NCI-H2107 (cell line): Measurements from ENCODE around the gene CCDC182.
A peak's percentile ranks its signal among the peaks of the same experiment; 100 is the strongest.

ENCODE experiments used
- DNase-seq: peaks from one replicate; lab custom pipeline; 2025; lab: John Stamatoyannopoulos, UW

The CCDC182 gene

DNA sequence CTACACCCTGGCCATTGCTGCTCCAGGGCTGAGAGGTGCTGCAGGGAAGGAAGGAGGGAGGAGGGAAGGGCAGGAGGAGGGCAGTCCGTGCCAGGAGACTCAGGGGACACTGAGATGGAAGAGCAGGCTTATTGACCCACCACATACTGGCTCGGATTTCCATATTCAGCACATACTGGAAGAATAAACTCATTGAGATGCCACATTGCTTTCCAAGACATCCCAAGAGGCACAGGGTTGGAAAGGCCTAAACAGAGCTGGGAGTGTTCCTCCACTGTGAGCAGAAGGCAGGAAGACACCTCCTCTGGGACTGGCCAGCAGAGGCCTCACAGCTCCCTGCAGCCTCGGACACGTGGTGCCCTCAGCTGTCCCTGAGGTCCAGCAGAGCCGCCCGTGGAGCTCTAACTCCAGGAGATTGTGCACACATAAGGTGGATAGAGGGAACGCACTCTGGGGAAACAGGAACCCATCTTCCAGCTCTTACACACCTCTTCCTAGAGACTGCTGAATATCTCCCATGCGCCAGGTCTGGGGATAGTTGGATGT, 17.4 kb downstream of the CCDC182 start:
- no peak for DNase-seq

DNA sequence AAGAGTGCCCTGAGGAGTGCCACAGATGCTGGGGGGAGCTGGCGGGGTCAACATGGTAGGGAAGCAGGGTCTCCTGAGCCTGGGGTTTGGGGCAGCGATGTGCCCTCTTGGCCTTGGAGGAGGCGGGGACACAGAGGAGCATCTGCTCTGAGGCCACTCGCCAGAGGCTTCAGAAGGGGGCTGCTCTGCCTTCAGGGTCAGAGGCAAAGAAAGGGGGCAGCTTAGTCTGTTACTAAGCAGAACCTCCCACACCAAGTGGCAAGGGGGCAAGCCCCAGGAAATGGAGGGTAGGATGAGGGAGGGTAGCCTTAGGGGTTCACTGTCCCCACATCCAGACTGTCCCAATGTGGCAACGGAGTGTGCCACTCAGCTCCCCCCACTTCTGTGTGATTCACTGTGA, 18.3 kb downstream of the CCDC182 start:
- DNase-seq, result no peak

DNA sequence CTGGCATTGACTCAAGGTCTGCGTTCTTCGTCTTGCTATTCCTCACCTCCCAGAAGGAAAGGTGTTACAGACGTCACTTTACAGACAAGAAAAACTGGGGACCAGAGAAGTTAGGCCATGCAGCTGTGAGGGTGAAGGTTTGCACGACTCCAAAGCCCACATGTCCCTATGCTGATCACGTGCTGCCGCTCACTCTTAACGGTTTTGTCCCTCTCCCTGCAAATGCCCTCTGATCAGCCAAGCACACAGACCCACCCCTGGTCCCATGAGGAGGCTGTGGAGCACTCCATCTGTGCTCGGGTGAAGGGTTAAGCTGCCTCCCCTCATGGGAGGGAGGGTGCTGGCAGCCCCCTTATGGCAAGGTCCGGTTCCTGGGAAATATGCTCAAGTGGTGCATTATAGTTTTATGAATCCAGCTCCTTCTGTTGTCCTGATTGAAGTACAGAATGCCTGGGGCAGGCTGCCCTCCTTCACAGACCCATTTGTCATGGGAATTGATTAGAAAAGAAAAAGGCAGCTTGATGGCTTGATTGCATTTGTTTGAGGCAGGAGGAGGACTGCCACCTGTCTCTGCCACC, 18.8 kb downstream of the CCDC182 start:
- DNase-seq, result no peak

DNA sequence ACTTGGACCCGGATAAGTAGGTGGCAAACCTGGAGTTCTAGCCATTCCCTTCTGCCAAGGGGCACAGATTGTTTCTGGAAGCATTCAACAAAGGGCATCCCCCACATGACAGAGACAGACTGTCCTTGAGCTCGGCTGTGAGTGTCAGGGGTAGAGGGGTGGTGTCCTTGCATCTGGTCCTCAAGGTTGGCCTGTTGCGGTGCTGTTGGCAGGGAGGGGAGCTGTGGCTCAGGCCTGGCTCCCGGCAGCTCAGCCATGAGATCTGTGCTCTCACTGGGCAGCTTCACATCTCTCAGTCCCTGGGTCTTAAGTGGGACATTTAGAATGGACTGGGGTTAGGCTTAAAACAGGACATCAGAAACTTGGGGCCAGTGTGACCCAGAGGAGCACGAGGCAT, 20.4 kb downstream of the CCDC182 start:
- no peak for DNase-seq

DNA sequence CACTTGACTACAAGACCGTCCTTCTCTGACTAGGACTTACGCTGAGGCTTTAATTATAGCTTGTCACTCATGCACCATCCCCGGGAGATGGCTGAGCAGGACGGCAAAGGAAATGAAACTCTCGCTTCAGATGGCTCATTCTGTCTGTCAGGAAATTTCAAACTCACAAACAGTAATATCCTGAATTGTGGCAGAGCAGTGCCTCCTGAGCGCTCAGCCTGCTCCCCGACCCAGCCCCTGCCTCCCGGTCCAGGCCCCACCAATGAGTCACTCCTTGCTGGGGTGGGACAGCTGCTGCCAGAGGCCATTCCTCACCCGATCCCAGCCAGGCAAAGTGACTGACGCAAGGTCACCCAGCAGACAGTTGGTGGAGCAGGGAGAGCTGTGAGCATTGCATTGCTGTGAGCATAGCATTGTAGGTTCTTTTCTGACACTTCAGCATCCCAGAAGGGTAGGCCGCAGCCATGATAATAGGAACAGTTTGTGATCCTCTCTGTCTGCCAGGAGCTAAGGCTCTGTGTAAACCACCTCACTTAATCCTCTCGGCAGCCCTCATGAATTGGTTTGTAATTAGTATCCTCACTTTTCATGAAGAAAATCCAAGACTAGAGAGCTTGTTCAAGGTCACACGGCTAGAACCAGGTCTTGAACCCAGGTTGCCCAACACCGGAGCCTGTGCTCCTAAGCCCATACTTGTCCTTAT, 20.9 kb downstream of the CCDC182 start:
- no peak for DNase-seq

DNA sequence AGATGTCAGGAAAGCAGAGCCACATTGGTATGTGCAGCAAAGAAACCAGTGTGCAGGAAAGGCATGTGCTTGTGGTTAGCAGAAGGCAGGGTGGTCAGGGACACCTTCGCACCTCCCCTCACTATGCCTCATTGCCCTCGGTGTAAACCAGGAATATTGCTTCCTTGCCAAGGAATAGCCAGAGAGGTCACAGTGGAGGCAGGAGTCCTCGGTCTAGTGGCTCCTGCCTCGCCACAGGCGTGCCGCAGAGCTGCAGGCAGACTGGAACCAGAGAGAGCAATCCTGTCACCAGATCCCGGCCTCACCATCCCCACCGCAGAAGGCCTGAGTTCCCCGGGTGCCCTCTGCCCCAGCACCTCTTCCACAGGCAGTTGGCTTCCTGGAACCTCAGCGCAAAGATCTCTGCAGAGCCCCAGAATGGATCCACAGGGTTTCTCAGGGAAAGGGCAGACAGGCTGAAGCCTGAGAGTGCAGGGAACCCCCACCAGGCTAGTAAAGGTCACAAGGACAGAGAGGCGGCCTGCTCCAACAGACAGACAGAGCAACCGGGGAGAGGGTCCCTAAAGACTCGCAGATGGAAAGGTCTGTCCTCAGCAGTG, 21.6 kb downstream of the CCDC182 start:
- DNase-seq, result no peak

DNA sequence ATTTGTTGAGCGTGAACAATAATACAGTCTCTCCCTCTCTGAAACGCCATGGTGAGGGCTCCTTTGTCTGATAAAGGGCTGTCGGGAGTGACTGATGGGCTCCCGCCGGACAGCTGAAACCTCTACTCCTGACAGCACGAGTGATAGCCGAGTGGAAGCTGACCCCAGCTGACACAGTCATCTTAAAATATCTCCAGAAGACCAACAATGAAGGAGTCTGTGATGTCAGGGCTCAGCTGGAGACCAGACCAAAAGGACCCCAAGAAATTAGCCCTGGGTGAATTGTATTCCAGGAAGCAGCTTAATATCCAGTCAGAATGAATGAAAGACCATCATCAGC, 22.4 kb downstream of the CCDC182 start:
- DNase-seq, result no peak

DNA sequence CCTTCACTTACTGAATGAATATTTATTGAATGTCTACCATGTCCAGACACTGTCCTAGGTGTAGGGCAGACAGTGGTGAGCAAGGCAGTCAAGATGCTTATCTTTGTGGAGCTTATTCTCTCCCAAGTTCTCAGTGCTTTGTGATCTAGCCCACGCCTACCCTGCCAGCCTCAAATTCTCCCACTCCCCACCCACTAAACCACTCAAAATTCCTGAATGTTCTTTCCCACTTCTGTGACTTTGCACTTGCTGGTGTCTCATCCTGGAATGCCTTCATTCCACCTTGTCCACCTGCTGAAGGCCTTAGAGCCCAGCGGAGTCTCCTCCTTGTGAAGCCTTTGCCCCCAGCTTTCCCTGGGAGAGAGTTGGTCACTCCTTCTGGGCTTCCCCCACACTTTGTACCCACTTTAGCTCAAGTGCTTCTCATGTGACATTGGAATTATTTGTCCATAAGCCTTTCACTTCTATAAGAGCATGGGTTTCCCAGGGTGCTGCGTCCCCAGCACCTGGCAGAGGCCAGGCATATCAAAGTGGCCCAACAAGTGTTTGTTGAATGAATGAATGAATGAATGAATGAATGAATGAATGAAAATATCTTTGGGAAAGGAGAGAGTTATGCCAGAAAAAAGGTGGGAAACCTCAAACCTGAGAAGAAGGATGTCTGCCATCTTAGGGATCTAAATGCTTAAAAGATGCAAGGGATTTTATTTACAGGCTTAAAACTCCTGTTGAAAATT, 23.0 kb downstream of the CCDC182 start:
- no peak for DNase-seq

DNA sequence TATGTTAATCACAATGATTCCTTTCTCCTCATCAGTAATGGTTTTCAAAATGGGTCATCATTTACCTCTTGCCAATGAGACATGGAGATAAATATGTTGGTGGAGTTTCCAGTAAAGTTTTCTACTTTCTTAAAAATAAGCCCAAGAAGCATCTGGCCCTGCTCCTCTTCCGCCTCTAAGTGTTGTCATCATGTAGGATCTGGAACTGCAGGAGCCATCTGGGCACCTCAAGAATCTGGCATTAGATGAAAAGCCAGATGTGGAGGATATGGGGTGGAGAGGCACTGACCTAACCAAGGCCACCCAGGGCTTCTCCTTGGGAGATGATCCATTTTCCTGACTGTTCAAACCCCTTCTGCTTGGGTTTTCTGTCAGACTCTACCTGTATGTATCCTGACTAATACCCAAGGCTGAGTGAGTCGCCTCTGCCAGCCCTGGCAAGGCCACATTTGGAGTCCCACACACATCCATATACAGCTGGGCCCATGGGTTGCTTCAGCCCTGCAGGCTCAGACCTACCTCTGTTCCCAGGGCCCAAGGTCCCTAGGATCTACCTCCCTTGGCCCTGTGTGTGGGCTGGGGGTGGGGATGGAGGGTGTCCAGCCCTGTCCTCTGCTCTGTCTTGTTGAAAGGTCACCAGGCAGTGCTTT, 24.6 kb downstream of the CCDC182 start:
- DNase-seq, result no peak

DNA sequence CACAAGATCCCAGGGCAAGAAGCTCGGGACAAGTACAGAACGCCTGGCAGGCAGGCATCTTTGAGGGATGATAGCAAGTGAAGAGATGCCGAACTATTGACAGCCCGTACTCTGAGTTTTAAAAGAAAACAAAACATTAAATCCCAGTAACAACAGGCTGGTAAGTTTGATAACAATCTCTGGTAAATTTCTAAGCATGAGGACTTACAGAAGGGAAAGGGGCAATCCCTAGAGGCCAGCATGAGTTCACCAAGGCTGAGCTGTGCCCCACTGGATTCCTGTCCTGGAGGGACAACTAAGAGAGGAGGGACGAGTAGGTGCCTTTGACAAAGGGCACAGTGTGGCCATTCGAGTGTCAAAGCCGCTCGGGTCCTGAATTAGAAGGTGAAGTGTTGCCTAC, 26.2 kb downstream of the CCDC182 start:
- DNase-seq, result no peak

DNA sequence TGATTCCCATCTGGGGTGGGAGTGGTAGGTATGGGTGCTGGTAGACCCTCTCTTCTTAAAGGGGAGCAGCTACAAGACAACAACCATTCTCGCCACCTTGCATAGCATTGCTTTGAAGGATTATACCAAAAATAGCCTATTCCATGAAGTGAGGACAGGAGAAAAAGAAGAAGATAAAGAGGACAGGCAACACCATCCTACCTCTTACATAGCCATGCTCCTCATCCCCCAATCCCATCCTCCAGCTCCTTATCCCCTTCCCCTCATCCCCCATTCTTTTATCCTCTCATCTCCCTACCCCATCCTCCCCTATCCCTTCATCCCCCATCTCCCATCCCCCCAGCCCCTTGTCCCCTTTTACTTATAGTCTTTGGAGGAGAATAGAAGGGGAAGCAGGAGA, 29.1 kb downstream of the CCDC182 start:
- DNase-seq, result no peak

DNA sequence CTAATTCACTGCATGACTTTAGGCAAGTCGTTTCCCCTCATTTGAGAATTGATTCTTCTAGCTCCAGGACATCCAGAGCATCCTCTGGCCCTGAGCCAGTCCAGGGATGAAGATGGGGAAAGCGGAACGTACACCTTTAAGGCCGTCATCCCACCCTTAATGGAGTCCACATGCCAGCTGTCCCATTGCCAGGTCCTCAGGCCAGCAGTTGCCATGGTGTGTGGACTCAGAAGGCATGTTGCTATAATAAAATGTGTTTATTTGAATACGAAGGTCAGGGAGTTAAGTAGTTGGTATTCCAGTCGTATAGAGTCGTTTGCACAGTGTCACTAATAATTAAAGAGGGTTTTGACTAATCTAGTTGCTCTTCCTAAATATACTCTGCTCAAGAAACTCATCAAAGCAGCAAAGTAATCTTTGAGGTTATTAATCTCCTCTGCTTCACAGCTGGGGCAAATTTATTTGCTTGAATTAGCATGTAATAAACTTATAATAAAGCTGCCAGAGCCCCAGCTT, 30.4 kb downstream of the CCDC182 start:
- DNase-seq, result no peak

DNA sequence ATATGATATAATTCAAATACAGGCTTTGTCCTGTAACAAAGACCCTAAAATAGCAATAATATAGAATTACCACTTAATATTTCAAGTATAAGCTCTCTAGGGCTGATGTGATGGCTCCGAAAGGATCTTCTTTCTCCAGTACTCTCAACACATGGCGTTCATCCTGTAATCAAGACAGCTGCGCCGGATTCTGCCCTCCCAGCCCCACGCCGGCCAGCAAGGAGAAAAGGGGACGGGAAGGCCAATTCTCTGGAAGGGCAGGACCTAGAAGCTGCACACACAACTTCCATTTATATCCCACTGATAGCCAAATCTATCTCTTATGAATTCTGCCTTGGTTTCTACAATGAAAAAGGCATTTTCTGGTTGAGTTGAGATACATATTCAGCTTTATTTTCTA, 32.0 kb downstream of the CCDC182 start:
- DNase-seq, result no peak

DNA sequence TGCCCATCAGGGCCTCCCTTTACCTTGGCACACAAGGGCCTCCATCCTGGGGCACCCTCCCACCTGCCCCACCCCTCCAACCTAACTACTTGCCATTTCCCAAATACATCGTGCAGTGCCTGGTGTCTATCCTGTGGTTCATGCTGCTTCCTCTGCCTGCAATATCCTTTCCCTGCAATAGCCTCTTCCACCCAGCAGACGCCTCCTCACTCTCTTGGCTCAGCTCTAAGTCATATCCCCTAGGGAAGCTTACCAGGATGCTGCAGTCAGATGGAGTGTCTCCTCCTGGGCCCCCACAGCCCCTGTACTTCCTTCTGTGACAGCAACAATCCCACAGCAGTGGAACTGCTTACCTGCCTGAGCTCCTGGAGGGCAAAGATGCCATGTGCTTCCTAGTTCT, 36.7 kb downstream of the CCDC182 start:
- DNase-seq, result no peak

DNA sequence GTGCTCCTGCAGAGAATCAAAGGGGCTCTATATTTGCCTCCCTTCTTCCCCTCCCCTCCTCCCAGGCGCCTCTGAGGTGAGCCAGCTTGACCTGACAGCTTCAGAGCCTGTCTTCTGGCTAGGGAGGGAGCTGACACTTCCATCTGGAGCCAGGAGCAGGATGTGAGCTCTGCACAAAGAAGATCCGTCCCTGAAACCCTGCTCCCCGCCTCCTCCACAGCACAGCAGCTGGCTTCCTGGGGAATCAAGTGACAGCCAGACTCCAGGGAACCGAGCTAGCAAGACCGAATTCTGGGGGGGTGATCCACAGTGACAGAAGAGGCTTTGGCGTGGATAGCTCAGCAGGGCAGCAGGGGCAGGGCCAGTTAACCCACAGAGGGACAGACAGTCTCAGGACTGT, 37.2 kb downstream of the CCDC182 start:
- DNase-seq, result peak; percentile 50

DNA sequence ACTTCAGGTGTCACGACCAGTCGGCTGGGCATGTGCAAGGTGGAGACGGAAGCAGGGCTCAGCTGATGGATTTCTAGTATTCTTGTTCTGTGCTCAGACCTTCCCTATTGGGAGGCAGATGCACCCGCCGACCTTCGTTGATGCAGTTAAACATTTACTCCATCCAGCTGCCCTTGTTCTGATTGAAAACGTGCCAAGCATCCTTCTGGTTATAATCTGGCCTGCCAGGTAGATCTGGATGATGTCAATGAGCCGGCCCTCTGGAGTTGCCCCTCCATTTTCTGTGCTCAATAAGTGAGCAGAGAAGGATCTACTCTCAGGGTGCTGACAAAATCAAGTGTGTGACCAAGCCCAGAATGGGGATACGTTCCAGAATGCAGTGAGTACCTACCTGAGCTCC, 38.3 kb downstream of the CCDC182 start:
- no peak for DNase-seq

DNA sequence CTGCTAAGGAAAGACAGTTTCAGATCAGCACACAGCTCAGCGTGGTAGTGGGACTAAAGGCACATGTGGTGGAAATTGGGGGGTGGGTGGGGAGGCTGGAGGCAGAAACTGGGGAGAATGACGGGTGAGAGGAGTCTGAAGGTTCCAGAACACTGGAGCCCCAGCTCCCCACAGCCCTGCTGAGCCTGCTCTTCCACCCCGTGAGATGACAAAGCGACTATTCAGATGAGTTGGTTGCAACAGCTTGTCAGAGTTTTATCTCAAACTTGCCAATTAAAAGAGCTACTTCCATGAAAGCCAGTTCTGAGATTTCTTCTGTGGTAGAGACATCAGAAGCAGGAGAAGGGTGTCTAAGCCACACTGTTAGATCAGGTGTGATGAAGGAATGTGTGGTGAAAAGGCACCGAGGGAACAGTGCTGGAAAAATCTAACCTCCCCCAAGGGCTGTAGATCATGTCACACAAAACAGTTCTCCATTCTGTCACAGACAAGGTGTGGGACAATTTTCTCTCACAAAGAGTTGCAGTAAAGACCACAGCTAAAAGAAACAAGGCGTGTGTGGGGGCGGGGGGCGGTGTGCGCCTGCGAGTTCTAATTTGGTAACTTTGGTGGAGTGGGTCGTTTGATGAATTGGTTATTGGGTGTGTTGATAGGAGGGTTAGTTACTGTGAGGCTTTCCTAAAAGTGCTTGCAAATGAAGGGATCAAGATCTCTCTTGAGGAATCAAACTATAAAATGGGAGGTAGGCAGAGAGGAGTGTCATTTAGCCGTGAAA, 39.0 kb downstream of the CCDC182 start:
- DNase-seq, result no peak

DNA sequence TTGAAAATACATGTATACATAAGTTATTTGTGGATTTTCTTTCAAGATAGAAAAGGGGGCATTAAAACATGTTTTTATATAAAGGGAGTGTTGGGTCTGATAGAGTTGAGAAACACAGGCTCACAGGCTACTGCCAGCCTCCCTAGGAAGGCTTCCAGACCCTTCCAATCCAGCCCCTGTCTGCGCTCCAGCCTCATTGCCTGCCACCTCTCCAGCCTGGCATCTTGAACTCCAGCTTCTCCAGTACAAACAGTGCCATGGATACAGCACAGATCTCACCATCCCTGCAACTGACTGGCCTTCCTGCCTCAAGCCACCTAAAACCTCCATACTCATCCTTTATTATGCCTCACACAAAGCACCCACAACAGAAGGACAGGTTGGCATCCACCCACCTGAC, 40.7 kb downstream of the CCDC182 start:
- no peak for DNase-seq

DNA sequence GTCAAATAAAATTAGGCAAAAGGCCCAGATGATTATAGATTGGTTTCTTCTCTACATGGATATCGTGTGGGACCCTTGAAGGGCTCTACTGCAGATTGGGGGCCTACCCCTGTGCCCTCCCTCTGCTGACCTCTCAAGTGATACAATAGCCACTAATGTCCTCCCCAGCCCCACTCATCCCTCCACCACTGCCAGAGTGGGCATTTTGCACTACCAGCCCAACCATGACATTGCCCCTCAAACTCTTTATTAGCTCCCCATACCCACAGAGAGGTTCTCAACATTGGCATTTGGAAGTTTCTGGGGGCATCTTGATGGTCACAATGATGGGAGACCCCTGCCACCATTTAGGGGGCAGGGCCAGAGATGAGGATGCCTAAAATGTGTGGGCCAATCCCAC, 41.8 kb downstream of the CCDC182 start:
- no peak for DNase-seq

DNA sequence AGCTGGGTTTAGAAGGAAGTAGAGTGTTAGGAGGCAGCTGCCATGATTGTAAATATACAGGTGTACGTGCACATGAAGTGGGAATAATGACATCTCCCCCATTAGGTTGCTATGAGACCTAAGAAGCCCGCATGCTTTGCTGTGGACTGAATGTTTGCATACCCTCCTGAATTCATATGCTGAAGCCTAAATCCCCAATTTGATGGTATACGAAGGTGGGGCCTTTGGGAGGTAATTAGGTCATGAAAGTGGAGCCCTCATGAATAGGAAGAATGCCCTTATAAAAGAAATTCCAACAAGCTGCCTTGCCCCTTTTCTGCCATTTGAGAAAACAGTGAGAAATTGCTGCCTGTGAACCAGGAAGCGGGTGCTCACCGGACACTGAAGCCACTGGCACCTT, 44.0 kb downstream of the CCDC182 start:
- DNase-seq, result no peak

DNA sequence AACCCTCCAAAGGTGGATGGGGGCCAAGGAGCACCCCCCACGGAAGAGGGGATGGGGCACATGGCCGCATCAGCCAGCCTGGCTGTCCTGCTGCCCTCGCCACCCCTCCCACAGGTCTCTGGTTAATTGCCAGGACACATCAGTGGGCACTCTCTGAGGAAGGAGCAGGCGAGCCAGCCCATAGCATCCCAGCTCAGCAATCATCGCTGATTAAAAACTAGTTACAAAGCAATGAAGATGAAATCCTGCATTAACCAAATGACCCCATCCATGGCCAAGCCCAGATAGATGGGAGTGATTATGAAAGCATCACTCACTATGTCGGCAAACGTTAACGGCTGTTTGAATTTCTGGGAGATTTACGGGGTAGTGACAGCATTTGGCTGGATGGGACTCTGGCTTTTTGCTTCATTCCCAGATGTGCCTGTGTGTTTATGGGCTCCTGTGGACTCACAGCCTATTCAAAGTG, 45.3 kb downstream of the CCDC182 start:
- DNase-seq, result no peak
